HepG2 (cell line): ENCODE results near the gene PTCD1. TPM values are rescaled to one million over a fixed set of nuclear protein-coding genes. Genes with fewer than 3 reads are reported as not detected.

Experiments
- ATAC-seq: fragments of 200-7000 bp; cut with Tn5 transposase; 3 replicates; pipeline ENCODE4 v1.9.1; 2020; ENCODE audit warnings: mild to moderate bottlenecking, moderate library complexity
- BruUV-seq: library from RNA; stranded (reverse); fragments of 400-500 nt; replicated peaks from 2 replicates; lab custom pipeline; 2021; lab: Mats Ljungman, UMichigan
- CTCF ChIA-PET: fragments of 300-600 bp; formaldehyde crosslinking; extraction: SDS; loops from one replicate; lab custom pipeline; 2021; ENCODE audit warnings: low total read pairs, inconsistent platforms, low intra/inter-chr PET ratio; lab: Yijun Ruan, JAX
- POLR2A ChIA-PET: fragments of 350-600 bp; sonication (Branson Sonifier 250); formaldehyde crosslinking; loops from one replicate; lab custom pipeline; 2020; ENCODE audit warnings: antibody characterized with exemption, inconsistent platforms; lab: Yijun Ruan, JAX
- DNase-seq: peaks from one replicate; pipeline ENCODE4 v3.0.0-alpha.2; 2015; ENCODE audit warnings: low spot score
- FAIRE-seq: peaks from 3 replicates; lab custom pipeline; 2011; peaks lifted over from hg19 to GRCh38; lab: Jason Lieb, UNC
- H2AFZ ChIP-seq: one replicate; pipeline ENCODE4 v1.6.1; 2011; ENCODE audit warnings: low read length, inconsistent platforms
- H3K27ac ChIP-seq: fragments of 300-600 bp; 3 replicates; pipeline ENCODE4 v1.8.0; 2011; ENCODE audit warnings: mixed run types, mild to moderate bottlenecking, mixed read lengths, low read length, inconsistent platforms; ENCODE audit not compliant: insufficient read depth; ENCODE audit errors: extremely low read length
- H3K27me3 ChIP-seq, 2 experiments: fragments of 200-600 bp in 1 of 2; 2 replicates in 1 of 2; 3 replicates in 1 of 2; pipeline versions ENCODE4 v1.6.0 to v1.8.0; 2011; ENCODE audit warnings: low read length in 2 of 2, mild to moderate bottlenecking in 2 of 2, moderate library complexity in 2 of 2, inconsistent platforms in 1 of 2; ENCODE audit not compliant: insufficient read depth in 2 of 2, control insufficient read depth in 1 of 2
- H3K36me3 ChIP-seq, 2 experiments: fragments of 200-600 bp in 1 of 2; replicated peaks in 1 of 2; 2 replicates in 1 of 2; 3 replicates in 1 of 2; pipeline versions ENCODE4 v1.5.1 to v1.8.0; 2011; ENCODE audit warnings: low read length in 2 of 2, inconsistent platforms in 1 of 2; ENCODE audit not compliant: insufficient read depth in 2 of 2, control insufficient read depth in 1 of 2
- H3K4me1 ChIP-seq: 2 replicates; pipeline ENCODE4 v1.5.1; 2012; ENCODE audit warnings: low read length, inconsistent platforms; ENCODE audit not compliant: insufficient read depth
- H3K4me2 ChIP-seq: 2 replicates; pipeline ENCODE4 v1.6.0; 2011; ENCODE audit warnings: low read depth, low read length, inconsistent platforms
- H3K4me3 ChIP-seq, 3 experiments: fragments of 200-600 bp in 1 of 3; sonication (generic), shearing (Covaris generic) in 1 of 3; replicated peaks in 1 of 3; 2 replicates each; pipeline ENCODE4 v1.5.1; 2011 to 2016; ENCODE audit warnings: low read length in 3 of 3, inconsistent platforms in 2 of 3, low read depth in 2 of 3, mild to moderate bottlenecking in 2 of 3, control low read depth in 1 of 3, mixed read lengths in 1 of 3; ENCODE audit not compliant: insufficient read depth in 1 of 3
- H3K79me2 ChIP-seq: one replicate; pipeline ENCODE4 v1.6.1; 2011; ENCODE audit warnings: low read length, inconsistent platforms; ENCODE audit not compliant: insufficient read depth
- H3K9ac ChIP-seq: 2 replicates; pipeline ENCODE4 v1.6.0; 2011; ENCODE audit warnings: mild to moderate bottlenecking, low read depth, low read length, inconsistent platforms; ENCODE audit not compliant: insufficient read depth
- H3K9me3 ChIP-seq: 2 replicates; pipeline ENCODE4 v1.5.1; 2012; ENCODE audit warnings: mild to moderate bottlenecking, low read length
- H4K20me1 ChIP-seq: 2 replicates; pipeline ENCODE4 v1.6.0; 2011; ENCODE audit warnings: inconsistent platforms, mild to moderate bottlenecking, low read length, moderate library complexity; ENCODE audit not compliant: insufficient read depth
- CCAR2 ChIP-seq: fragments of 200-400 bp; formaldehyde crosslinking; optimal IDR thresholded peaks from 2 replicates; pipeline ENCODE3; 2018; ENCODE audit warnings: low read depth, mild to moderate bottlenecking, low read length, moderate library complexity
- FOXM1 ChIP-seq: sonication (generic); formaldehyde crosslinking; IDR thresholded peaks from 2 replicates; pipeline ENCODE4 v1.5.0; 2020; ENCODE audit warnings: missing genetic modification reagents
- HES4 ChIP-seq: sonication (generic); formaldehyde crosslinking; IDR thresholded peaks from 2 replicates; pipeline ENCODE4 v1.9.0; 2021; ENCODE audit warnings: mild to moderate bottlenecking, missing genetic modification reagents, borderline replicate concordance
- HMGA1 ChIP-seq: sonication (generic); formaldehyde crosslinking; conservative IDR thresholded peaks from 2 replicates; pipeline ENCODE4 v1.4.0; 2020; ENCODE audit warnings: missing genetic modification reagents
- ONECUT2 ChIP-seq: sonication (generic); formaldehyde crosslinking; IDR thresholded peaks from 2 replicates; pipeline ENCODE4 v1.4.0; 2020; ENCODE audit warnings: missing genetic modification reagents
- PLRG1 ChIP-seq: fragments of 450-650 bp; conservative IDR thresholded peaks from 2 replicates; pipeline ENCODE4 v1.6.1; 2016
- SATB2 ChIP-seq: sonication (generic); formaldehyde crosslinking; IDR thresholded peaks from 2 replicates; pipeline ENCODE4 v1.5.0; 2020; ENCODE audit warnings: missing genetic modification reagents
- SYNCRIP ChIP-seq: fragments of 200-400 bp; formaldehyde crosslinking; IDR thresholded peaks from 2 replicates; pipeline ENCODE4 v1.6.1; 2018; ENCODE audit warnings: mild to moderate bottlenecking, low read depth, low read length; ENCODE audit not compliant: insufficient read depth
- TRAFD1 ChIP-seq: sonication (generic); formaldehyde crosslinking; IDR thresholded peaks from 2 replicates; pipeline ENCODE4 v1.5.1; 2020; ENCODE audit warnings: missing genetic modification reagents, mild to moderate bottlenecking, borderline replicate concordance
- YEATS4 ChIP-seq: sonication (generic); formaldehyde crosslinking; IDR thresholded peaks from 2 replicates; pipeline ENCODE4 v1.4.0; 2020; ENCODE audit warnings: missing genetic modification reagents, borderline replicate concordance
- ZNF230 ChIP-seq: sonication (generic); formaldehyde crosslinking; IDR thresholded peaks from 2 replicates; pipeline ENCODE4 v1.4.0; 2020; ENCODE audit warnings: mild to moderate bottlenecking, missing genetic modification reagents
- ZNF292 ChIP-seq: sonication (generic); formaldehyde crosslinking; IDR thresholded peaks from 2 replicates; pipeline ENCODE4 v1.8.1; 2022; ENCODE audit warnings: mild to moderate bottlenecking, low read depth, missing genetic modification reagents, borderline replicate concordance
- ZNF44 ChIP-seq: sonication (generic); formaldehyde crosslinking; IDR thresholded peaks from 2 replicates; pipeline ENCODE4 v1.5.1; 2020; ENCODE audit warnings: mild to moderate bottlenecking, missing genetic modification reagents
- ZNF441 ChIP-seq: sonication (generic); formaldehyde crosslinking; IDR thresholded peaks from 2 replicates; pipeline ENCODE4 v1.7.0; 2021; ENCODE audit warnings: missing genetic modification reagents, borderline replicate concordance
- ZNF546 ChIP-seq: sonication (generic); formaldehyde crosslinking; conservative IDR thresholded peaks from 2 replicates; pipeline ENCODE4 v1.8.1; 2023; ENCODE audit warnings: mild to moderate bottlenecking, missing genetic modification reagents
- ZNF567 ChIP-seq: sonication (generic); formaldehyde crosslinking; IDR thresholded peaks from 2 replicates; pipeline ENCODE4 v1.8.1; 2023; ENCODE audit warnings: mild to moderate bottlenecking, missing genetic modification reagents, borderline replicate concordance
- ZNF629 ChIP-seq: sonication (generic); formaldehyde crosslinking; conservative IDR thresholded peaks from 2 replicates; pipeline ENCODE4 v1.5.0; 2020; ENCODE audit warnings: missing genetic modification reagents
- ZSCAN20 ChIP-seq: sonication (generic); formaldehyde crosslinking; IDR thresholded peaks from 2 replicates; pipeline ENCODE4 v1.4.0; 2020; ENCODE audit warnings: missing genetic modification reagents, mild to moderate bottlenecking, borderline replicate concordance
- WGBS: methylation state at CpG from one replicate; pipeline ENCODE4 v1.1.6; 2017; ENCODE audit warnings: low lambda C conversion rate; 5-methylcytosine and 5-hydroxymethylcytosine counted together
- in situ Hi-C: cut with HindIII; loops from 2 replicates; pipeline ENCODE4 v1.10.0; 2017; ENCODE audit warnings: low pct_unique_long_range_greater_than_20kb; ENCODE audit not compliant: extremely low pct_ligation_motif_present
- intact Hi-C: fragments of 100-400 bp; cut with micrococcal nuclease; formaldehyde crosslinking; loops from one replicate; pipeline ENCODE4 v1.10.0; 2022; ENCODE audit not compliant: unreplicated experiment
- polyA plus RNA-seq, 8 experiments: library from polyadenylated mRNA; depleted of rRNA in 3 of 8; stranded (reverse) in 7 of 8; unstranded in 1 of 8; fragments of >200 nt; fragmentation: Illumina TruSeq in 4 of 8; extraction: Trizol in 4 of 8; gene quantifications; 2 replicates each; pipeline versions ENCODE4 v1.2.1 to v1.2.3, GENCODE V29; 2011 to 2016; ENCODE audit warnings: low read depth in 4 of 8, missing spikeins in 1 of 8, mixed read lengths in 1 of 8; ENCODE audit not compliant: insufficient read depth in 1 of 8
- total RNA-seq, 5 experiments: library from RNA; depleted of rRNA; stranded (reverse); fragments of >200 nt; fragmentation: Illumina TruSeq; extraction: Trizol; gene quantifications; 2 replicates each; pipeline ENCODE4 v1.2.3, GENCODE V29; 2016; ENCODE audit warnings: low read depth in 1 of 5
- TF ChIP-seq, protein P1 (sequence below): sonication (generic); formaldehyde crosslinking; IDR thresholded peaks from 2 replicates; pipeline ENCODE4 v1.5.0; 2020; ENCODE audit warnings: mild to moderate bottlenecking, missing genetic modification reagents, borderline replicate concordance

The PTCD1 gene
- total and polyA plus RNA-seq, 2 of the 13 experiments (the other 11 are each of a cell fraction or from before 2014, with no cell fraction given), result 3.0 to 8.4 TPM

- no peaks in the 10 kb centered on the region for H4K20me1 ChIP-seq
- no peak for DNase-seq
- no peak for FAIRE-seq
- in situ Hi-C loops (no loop called here), intact Hi-C loops (no loop called here)
- H3K36me3 ChIP-seq, result peaks cover 42 to 66% of the 10 kb centered on the region in 2 experiments
- no peaks in the 10 kb centered on the region; a peak in 1 of 5 replicates for H3K27me3 ChIP-seq
- ChIA-PET POLR2A (interaction anchor here (1.3 kb wide), 1 partner anchor 30 kb away, joined by 4 read pairs; no protein-coding TSS in a partner anchor), CTCF (no interaction called here)
- H3K79me2 ChIP-seq, result peaks cover 36% of the 10 kb centered on the region
- no peak overlapping the region for H3K4me3 ChIP-seq
- BruUV-seq, result no TSS peak
- H3K9me3 ChIP-seq, result no peaks in the 10 kb centered on the region
- TF ChIP-seq ONECUT2 (CRISPR knock-in tag) (no peak), ZNF292 (no peak), ZSCAN20 (CRISPR knock-in tag) (no peak), ZNF546 (no peak), TRAFD1 (CRISPR knock-in tag) (no peak), ZNF230 (no peak), CCAR2 (no peak), SATB2 (CRISPR knock-in tag) (no peak), FOXM1 (CRISPR knock-in tag) (no peak), ZNF441 (CRISPR knock-in tag) (no peak), ZNF629 (no peak), YEATS4 (CRISPR knock-in tag) (no peak), ZNF44 (CRISPR knock-in tag) (no peak), HES4 (no peak), PLRG1 (no peak), ZNF567 (CRISPR knock-in tag) (no peak), HMGA1 (CRISPR knock-in tag) (no peak), SYNCRIP (no peak)
- TF ChIP-seq, protein P1, sequence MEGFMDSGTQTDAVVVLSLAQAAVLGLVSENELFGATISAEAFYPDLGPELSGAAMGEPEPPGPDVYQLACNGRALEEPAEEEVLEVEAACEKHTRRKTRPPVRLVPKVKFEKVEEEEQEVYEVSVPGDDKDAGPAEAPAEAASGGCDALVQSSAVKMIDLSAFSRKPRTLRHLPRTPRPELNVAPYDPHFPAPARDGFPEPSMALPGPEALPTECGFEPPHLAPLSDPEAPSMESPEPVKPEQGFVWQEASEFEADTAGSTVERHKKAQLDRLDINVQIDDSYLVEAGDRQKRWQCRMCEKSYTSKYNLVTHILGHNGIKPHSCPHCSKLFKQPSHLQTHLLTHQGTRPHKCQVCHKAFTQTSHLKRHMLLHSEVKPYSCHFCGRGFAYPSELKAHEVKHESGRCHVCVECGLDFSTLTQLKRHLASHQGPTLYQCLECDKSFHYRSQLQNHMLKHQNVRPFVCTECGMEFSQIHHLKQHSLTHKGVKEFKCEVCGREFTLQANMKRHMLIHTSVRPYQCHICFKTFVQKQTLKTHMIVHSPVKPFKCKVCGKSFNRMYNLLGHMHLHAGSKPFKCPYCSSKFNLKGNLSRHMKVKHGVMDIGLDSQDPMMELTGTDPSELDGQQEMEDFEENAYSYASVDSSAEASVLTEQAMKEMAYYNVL, result no peak
- no peak overlapping the region for H3K9ac ChIP-seq
- peaks cover 27% of the 10 kb centered on the region for H3K4me1 ChIP-seq
- WGBS, result 96% methylated on average over 3 of the region's 3 CpGs
- no peak overlapping the region for H2AFZ ChIP-seq
- H3K27ac ChIP-seq, result no peak overlapping the region
- no peak overlapping the region for H3K4me2 ChIP-seq
- no peak for ATAC-seq
Measured at GRCh38 chr7:99402854-99403253, 35.7 kb downstream of the PTCD1 start.
